ENCODE data around the gene ROM1. TPM values are rescaled to one million over a fixed set of nuclear protein-coding genes. Genes with fewer than 3 reads are reported as not detected.

ROM1 gene
- polyA plus RNA-seq, 3 donors, result 0.51 to 1.4 (median 0.75) TPM

DNA sequence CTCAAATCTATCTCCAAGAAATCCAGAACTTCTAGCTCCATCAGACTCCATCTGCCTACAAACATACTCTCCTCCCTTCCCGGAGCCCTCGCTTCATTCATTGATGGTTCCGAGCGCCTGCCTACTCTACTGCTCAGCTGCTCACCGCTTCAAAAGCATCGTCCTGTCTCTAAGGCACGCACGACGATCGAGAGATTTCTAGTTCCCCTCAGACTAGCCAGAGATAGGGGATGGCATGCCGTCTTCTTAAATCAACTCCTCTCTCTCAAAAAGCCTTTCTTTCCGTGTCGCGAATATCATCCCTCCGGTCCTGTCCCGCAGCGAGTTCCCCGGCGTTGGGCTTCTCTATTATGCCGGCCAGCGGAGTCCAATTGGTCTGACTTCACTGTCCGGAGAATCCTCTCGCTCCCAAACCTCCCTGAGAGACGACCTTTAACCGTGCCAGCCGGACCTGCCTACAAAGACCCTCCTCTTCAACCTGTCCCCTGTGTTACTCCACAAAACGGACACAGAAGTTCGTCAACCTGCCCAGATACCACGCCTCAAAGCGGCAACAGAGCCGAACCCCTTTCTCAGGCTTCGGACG lies 40.0 kb upstream of the ROM1 start:
- Histone ChIP-seq H4K20me1 (ENCODE audit: insufficient read depth, low read length) (peaks cover 42% of the 10 kb centered on the region), H3K27ac (ENCODE audit: low read depth in 1 of 2, low read length in 2 of 2) (peak overlapping the region; percentile 77 to 83), H2AFZ (ENCODE audit: insufficient read depth, low read depth, low read length, poor library complexity, severe bottlenecking) (peak overlapping the region; percentile 99), H3K36me3 (replicated peaks in 1 of 2; ENCODE audit: control insufficient read depth in 1 of 2, insufficient read depth in 2 of 2, low read length in 2 of 2) (peaks cover 55 to 69% of the 10 kb centered on the region in 2 donors), H3K4me2 (replicated peaks; ENCODE audit: extremely low read depth, low read length, poor library complexity, severe bottlenecking) (peak overlapping the region; percentile 89), H3K9me3 (replicated peaks in 1 of 2; ENCODE audit: control insufficient read depth in 1 of 2, insufficient read depth in 1 of 2, low read length in 2 of 2) (no peaks in the 10 kb centered on the region), H3K4me3 (replicated peaks in 1 of 3; ENCODE audit: low read depth in 2 of 3, low read length in 3 of 3) (peak overlapping the region; percentile 54 to 100 (median 91)), H3K27me3 (ENCODE audit: control insufficient read depth in 2 of 2, insufficient read depth in 2 of 2, low read length in 2 of 2) (no peaks in the 10 kb centered on the region), H3K79me2 (ENCODE audit: insufficient read depth, low read length) (peaks cover 76% of the 10 kb centered on the region), H3K4me1 (ENCODE audit: control insufficient read depth in 1 of 2, insufficient read depth in 2 of 2, low read length in 2 of 2) (peaks cover 22 to 29% of the 10 kb centered on the region in 2 donors), H3K9ac (ENCODE audit: insufficient read depth, low read length, poor library complexity, severe bottlenecking) (peak overlapping the region; percentile 85)
- Mint-ChIP-seq H3K27ac (peak overlapping the region; percentile 90 to 96 (median 94)), H3K27me3 (ENCODE audit: low read depth in 3 of 3) (peaks cover 0 to 2% (median 0%) of the 10 kb centered on the region in 3 donors), H3K36me3 (peaks cover 51 to 70% of the 10 kb centered on the region in 2 donors), H3K4me3 (peak overlapping the region; percentile 95 to 99), H3K4me1 (peaks cover 44% of the 10 kb centered on the region), H3K9me3 (peaks cover 0 to 2% (median 0%) of the 10 kb centered on the region in 7 donors)
- WGBS (ENCODE audit: insufficient coverage), result under 1% methylated on average over 33 of the region's 33 CpGs
- intact Hi-C loops (cut with micrococcal nuclease), result no loop called here
- peak in 2 of 3 donors; percentile 15 to 25 for DNase-seq
- TF ChIP-seq, protein P1, sequence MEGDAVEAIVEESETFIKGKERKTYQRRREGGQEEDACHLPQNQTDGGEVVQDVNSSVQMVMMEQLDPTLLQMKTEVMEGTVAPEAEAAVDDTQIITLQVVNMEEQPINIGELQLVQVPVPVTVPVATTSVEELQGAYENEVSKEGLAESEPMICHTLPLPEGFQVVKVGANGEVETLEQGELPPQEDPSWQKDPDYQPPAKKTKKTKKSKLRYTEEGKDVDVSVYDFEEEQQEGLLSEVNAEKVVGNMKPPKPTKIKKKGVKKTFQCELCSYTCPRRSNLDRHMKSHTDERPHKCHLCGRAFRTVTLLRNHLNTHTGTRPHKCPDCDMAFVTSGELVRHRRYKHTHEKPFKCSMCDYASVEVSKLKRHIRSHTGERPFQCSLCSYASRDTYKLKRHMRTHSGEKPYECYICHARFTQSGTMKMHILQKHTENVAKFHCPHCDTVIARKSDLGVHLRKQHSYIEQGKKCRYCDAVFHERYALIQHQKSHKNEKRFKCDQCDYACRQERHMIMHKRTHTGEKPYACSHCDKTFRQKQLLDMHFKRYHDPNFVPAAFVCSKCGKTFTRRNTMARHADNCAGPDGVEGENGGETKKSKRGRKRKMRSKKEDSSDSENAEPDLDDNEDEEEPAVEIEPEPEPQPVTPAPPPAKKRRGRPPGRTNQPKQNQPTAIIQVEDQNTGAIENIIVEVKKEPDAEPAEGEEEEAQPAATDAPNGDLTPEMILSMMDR (IDR thresholded peaks at IDR 0.05), result no peak

DNA sequence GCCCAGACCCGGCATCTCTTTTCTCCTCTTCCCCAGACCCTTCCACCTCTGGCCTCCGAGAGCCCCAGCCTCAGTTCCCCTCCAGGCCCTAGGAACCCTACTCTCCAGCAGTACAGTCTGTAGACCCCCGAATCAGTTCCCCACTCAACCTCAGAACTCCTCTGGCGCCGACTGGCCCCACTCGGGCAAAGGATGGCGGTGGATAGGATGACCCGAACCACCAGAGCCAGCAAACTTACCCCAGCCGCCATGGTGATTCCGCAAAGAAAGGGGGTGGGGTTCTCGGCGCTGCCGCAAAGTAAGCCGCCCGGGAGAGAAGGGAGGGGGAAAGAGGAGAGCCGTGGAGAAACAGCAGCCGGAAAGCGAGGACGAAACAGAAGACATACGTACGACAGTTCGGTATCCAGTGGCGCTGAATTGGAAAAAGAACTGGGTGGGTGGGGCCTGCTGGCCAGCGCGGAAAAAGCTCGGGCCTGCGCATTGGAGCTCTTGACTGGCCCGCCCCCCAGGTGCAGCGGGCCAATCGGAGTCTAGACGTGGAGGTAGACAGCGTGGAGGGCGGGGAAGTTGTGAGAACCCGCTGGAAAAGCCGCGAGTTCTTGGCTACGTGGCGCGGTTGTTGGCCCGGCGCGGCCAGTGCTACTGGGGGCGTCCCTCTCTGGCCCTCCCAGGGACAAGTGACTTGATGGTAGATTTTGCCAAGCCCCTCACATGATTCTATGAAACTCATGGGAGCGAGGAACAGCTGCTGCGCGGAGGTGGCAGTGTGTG lies 39.3 kb upstream of the ROM1 start, which contains the start of gene EEF1G:
EEF1G (minus strand) TSS at position 300 of the 771 bp plus-strand sequence; CDS start at position 251, 49 bp downstream.
- peaks cover 0 to 2% (median 0%) of the 10 kb centered on the region in 3 donors for H3K27me3 Mint-ChIP-seq (ENCODE audit: low read depth in 3 of 3)

More for the DNA sequence above, 39.3 kb upstream of the ROM1 start, which contains the start of gene EEF1G:
- TF ChIP-seq, protein P1 (IDR thresholded peaks at IDR 0.05), result no peak
- DNase-seq, result peak; percentile 99
- Histone ChIP-seq H3K36me3 (replicated peaks in 1 of 2; ENCODE audit: control insufficient read depth in 1 of 2, insufficient read depth in 2 of 2, low read length in 2 of 2) (peaks cover 58 to 70% of the 10 kb centered on the region in 2 donors), H3K79me2 (ENCODE audit: insufficient read depth, low read length) (peaks cover 70% of the 10 kb centered on the region), H4K20me1 (ENCODE audit: insufficient read depth, low read length) (peaks cover 41% of the 10 kb centered on the region), H3K9me3 (replicated peaks in 1 of 2; ENCODE audit: control insufficient read depth in 1 of 2, insufficient read depth in 1 of 2, low read length in 2 of 2) (no peaks in the 10 kb centered on the region), H3K4me1 (ENCODE audit: control insufficient read depth in 1 of 2, insufficient read depth in 2 of 2, low read length in 2 of 2) (peaks cover 22 to 29% of the 10 kb centered on the region in 2 donors), H3K9ac (ENCODE audit: insufficient read depth, low read length, poor library complexity, severe bottlenecking) (peak within 1 kb of the TSS; percentile 85), H2AFZ (ENCODE audit: insufficient read depth, low read depth, low read length, poor library complexity, severe bottlenecking) (peak within 1 kb of the TSS; percentile 99), H3K27ac (ENCODE audit: low read depth in 1 of 2, low read length in 2 of 2) (peak within 1 kb of the TSS; percentile 77 to 85), H3K4me2 (replicated peaks; ENCODE audit: extremely low read depth, low read length, poor library complexity, severe bottlenecking) (peak within 1 kb of the TSS; percentile 89), H3K4me3 (replicated peaks in 1 of 3; ENCODE audit: low read depth in 2 of 3, low read length in 3 of 3) (peak within 1 kb of the TSS; percentile 68 to 100 (median 91)), H3K27me3 (ENCODE audit: control insufficient read depth in 2 of 2, insufficient read depth in 2 of 2, low read length in 2 of 2) (no peaks in the 10 kb centered on the region)
- 0% methylated on average over 31 of the region's 46 CpGs for WGBS (ENCODE audit: insufficient coverage)
- H3K4me3 Mint-ChIP-seq, result peak within 1 kb of the TSS; percentile 95 to 99
- peaks cover 0 to 2% (median 0%) of the 10 kb centered on the region in 7 donors for H3K9me3 Mint-ChIP-seq
- intact Hi-C loops (cut with micrococcal nuclease), result loop anchor here (2.0 kb wide), 1 partner anchor 17 kb away; the partner anchor contains the start of gene TUT1 (in 2 of the 2)
- H3K36me3 Mint-ChIP-seq, result peaks cover 54 to 72% of the 10 kb centered on the region in 2 donors
- peak within 1 kb of the TSS; percentile 90 to 96 (median 94) for H3K27ac Mint-ChIP-seq
- peaks cover 44% of the 10 kb centered on the region for H3K4me1 Mint-ChIP-seq

Data from CD14-positive monocyte (primary cell).